Epithelial cell of proximal tubule (primary cell): Measurements from ENCODE around the gene CDKN2B-AS1. TPM values are rescaled to one million over a fixed set of nuclear protein-coding genes. Genes with fewer than 3 reads are reported as not detected.

Experiments
- DNase-seq: peaks from one replicate; pipeline ENCODE4 v3.0.0-alpha.2; 2011; ENCODE audit warnings: low read depth
- H3K4me3 ChIP-seq: 2 replicates; pipeline ENCODE4 v1.5.1; 2011; ENCODE audit warnings: low read depth, mild to moderate bottlenecking, low read length
- CTCF ChIP-seq: conservative IDR thresholded peaks from 2 replicates; pipeline ENCODE4 v1.5.1; 2012; ENCODE audit warnings: low read depth, mild to moderate bottlenecking, low read length
- total RNA-seq: library from RNA; depleted of rRNA; stranded (reverse); fragments of >200 nt; gene quantifications from 2 replicates; pipeline ENCODE4 v1.2.3, GENCODE V29; 2015

The CDKN2B-AS1 gene
- total RNA-seq, 1 donor from 2014 or later, result not detected

- peak; percentile 59 for TF ChIP-seq CTCF
- H3K4me3 ChIP-seq, result no peak overlapping the region
- DNase-seq, result no peak
Observed at GRCh38 chr9:22037954-22038690, 43.5 kb downstream of the CDKN2B-AS1 start.

- no peak for TF ChIP-seq CTCF
- no peak overlapping the region for H3K4me3 ChIP-seq
- no peak for DNase-seq
Observed at GRCh38 chr9:22039258-22039657, 44.7 kb downstream of the CDKN2B-AS1 start.

- no peak for TF ChIP-seq CTCF
- H3K4me3 ChIP-seq, result no peak overlapping the region
- no peak for DNase-seq
Observed at GRCh38 chr9:22040760-22041159, 46.2 kb downstream of the CDKN2B-AS1 start.

GRCh38 chr9:22041344-22041743 lies 46.8 kb downstream of the CDKN2B-AS1 start:
- no peak for TF ChIP-seq CTCF
- no peak overlapping the region for H3K4me3 ChIP-seq
- no peak for DNase-seq

- TF ChIP-seq CTCF, result no peak
- H3K4me3 ChIP-seq, result no peak overlapping the region
- DNase-seq, result no peak
Observed at GRCh38 chr9:22041775-22042174, 47.2 kb downstream of the CDKN2B-AS1 start.

- H3K4me3 ChIP-seq, result no peak overlapping the region
- TF ChIP-seq CTCF, result no peak
- DNase-seq, result no peak
Observed at GRCh38 chr9:22043928-22044327, 49.3 kb downstream of the CDKN2B-AS1 start.

- H3K4me3 ChIP-seq, result no peak overlapping the region
- TF ChIP-seq CTCF, result no peak
- peak; percentile 62 for DNase-seq
Observed at GRCh38 chr9:22044583-22044982, 50.0 kb downstream of the CDKN2B-AS1 start.
